Stimulated activated CD8-positive, alpha-beta memory T cell treated with anti-CD3 and anti-CD28 coated beads, Interleukin-12 subunit alpha, Interleukin-12 subunit beta, amount 100 ng/mL, for 24 hours (primary cell): ENCODE measurements around the gene TMEM223.
"Not testable (repeated sequence)": the region's sequence is repeated elsewhere in the genome, so short reads cannot be mapped to it uniquely, and the experiment has no call there.

Experiments
- DNase-seq: peaks from one replicate; pipeline ENCODE4 v3.0.0-alpha.2; 2020; ENCODE audit errors: extremely low read depth

The TMEM223 gene

GRCh38 chr11:62791501-62792201, at the start of gene TMEM223:
Gene TMEM223 (minus strand): TSS chr11:62792006. CDS start chr11:62791994, 12 bp downstream.
- DNase-seq, result peak; percentile 85

DNA sequence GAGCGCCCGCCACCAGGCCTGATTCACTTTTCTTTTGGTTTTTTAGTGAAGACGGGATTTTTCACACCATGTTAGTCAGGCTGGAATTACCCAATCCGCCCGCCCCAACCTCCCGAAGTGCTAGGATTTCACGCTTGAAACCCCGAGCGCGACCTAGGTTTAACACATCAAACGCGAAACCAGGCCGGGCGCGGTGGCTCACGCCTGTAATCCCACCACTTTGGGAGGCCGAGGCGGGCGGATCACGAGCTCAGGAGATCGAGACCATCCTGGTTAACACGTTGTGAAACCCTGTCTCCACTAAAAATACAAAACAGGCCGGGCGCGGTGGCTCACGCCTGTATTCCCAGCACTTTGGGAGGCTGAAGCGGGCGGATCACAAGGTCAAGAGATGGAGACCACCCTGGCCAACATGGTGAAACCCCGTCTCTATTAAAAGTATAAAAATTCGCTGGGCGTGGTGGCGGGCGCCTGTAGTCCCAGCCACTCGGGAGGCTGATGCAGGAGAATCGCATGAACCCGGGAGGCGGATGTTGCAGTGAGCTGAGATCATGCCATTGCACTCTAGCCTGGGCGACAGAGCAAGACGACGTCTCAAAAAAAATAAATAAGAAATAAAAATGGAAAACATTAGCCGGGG, 49.0 kb upstream of the TMEM223 start:
- DNase-seq, result peak; percentile 63

DNA sequence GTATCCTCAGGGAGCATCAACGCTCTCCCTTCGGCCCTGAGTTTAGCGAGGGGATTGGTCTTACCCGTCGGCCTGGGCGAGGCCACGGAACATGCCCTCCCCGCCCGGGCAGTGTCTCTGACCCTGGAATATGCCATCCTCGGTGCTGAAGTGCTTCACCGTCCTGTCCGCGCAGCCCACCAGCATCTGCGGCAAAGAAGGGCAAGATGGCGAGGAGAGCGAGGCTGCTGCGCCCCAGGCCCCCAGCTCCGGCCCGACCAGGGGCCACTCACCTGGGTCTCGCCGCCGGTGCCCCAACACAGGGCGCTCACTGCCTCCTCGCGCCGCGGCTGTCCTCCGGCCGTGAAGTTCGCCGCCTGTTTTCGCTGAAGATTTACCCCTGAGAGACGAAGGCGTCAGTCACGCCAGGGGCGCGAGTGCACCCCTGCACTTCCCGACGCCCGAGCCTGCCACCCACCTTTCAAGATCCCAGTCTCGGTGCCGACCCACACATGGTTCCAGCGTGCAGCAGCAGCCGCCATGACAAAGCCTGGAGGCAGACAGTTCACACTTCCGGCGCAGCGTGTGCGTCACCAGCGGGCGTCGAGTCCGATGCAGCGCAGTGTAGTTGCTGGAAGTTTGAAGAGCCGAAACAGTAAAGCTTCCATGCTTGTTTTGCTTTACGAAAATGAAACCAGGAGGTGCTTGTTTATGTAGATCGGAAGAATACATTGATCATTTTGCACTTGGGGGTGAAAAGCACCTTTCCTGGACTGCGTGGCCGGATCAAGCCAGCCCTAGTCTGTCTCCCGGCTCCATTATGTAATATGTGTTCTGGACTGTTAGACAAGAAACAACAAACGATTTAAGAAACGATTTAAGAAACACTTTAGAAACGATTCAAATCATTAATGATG, 47.5 kb upstream of the TMEM223 start, which contains the start of gene WDR74:
WDR74 (minus strand) TSS at position 541 of the 896 bp plus-strand sequence; CDS start at position 521, 20 bp downstream.
- DNase-seq, result peak; percentile 76

GRCh38 chr11:62835336-62835735, 43.5 kb upstream of the TMEM223 start:
- DNase-seq, result no peak

DNA sequence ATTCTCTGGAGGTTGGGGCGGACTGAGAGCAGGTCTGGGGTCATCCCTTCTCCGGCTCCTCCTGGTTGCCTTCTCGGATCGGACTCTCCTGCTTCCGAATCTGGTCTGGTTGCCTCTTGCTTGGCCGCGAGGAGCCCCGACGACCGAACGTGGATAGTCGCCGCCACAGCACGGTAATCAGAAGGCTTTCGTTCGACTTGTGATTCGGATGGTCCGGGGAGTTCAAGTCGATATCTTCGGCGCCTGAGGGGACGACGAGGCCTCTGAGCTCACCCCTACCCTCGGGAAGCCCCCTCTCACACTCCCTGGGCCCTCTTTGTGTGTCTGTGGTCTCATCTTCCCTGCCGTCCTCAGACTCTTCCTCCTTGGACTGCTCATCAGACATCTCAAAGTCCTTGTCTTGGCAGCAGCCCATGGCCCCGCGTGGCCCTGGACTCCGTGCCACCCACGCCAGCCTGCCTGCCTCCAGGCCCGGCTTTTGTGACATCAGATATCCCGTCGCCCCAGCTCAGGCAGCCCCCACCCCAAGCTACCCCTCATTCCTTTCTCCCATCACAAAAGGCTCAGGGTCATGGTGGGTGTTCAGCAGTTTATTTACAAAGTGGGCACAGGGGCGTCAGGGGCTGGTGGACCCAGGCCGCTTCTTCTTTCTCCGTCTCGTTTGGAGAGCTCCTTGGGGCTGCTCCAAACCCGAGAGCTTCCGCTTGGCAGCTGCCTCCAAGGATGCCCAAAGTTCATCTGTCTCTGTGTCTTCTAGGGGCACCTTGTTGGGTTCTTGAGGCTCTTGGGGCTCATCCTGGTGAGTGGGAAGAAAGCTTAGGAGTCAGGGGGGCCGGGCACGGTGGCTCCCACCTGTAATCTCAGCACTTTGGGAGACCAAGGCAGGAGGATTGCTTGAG, 40.8 kb upstream of the TMEM223 start, which contains the start of gene TEX54:
TEX54 (minus strand) TSS at position 506 of the 899 bp plus-strand sequence.
- no peak for DNase-seq

DNA sequence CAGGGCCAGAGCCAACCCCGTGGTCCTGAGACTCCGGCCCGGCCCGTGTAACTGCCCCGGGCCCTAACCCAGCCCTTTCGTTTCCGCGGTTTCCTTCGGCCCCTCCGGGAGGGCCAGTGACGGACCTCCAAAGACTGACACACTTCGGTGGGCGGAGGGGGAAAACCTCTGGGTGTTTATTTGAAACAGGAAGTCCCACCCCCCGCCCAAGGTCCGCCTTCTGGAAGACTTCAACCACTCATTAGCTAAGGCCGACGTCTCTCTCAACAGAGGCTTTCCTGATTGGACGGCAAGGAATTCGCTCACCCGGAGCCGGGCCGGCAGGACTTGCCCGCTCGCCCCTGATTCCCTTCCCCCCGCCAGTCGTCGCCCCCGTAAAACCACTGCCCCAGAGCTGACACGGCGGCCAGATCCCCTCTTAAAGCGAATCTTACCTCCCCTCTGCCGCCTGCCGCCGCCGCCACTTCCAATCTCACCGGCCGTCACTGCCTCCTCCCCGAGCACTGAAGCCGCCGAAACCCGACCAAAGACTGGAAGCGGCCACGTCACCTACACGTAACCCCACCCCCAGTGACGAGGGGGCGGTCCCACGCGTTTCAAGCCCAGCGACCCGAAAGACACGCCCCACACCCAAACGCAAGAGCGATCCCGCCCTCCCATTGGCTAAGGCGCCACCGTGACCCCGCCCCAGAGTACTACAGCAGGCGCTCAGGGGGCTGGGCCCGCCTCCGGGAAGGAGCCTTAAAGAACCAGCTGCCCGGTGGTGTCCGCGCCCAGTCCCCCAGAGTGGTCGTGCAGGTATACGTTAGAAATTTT, 39.9 kb upstream of the TMEM223 start, which contains the start of gene STX5:
STX5 (minus strand) TSS at position 532 of the 816 bp plus-strand sequence. CDS start 808 bp downstream, outside the sequence.
- DNase-seq, result peak; percentile 98

DNA sequence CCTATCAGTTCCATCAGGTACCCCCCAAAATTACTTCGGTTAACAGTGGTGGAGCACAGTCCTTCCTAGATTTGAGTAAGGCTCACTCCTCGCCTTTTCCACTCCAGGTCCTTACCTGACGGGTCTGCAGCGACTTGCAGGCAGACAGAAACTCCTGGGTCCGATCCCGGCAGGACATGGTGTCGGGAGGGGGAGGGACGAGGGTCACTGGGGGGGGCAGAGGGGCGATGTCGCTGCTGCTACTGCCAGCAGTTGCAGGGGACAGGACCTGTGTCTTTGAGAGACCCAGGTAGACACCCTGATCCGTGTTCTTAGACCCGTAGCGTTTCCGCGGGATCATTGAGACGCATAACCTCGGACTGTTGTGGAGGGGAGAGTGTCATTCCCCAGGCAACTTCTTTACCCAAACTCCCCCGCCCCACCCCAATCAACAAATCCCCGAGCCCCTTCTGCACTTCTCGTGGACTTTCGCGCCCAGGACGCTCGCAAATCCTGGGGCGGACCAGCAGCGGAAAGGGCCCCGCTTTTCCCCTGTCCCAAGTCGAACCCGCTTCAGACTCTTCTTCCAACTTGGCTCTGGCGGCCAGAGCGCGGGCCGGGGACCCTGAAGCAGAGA, 39.2 kb upstream of the TMEM223 start:
- DNase-seq, result no peak

GRCh38 chr11:62828130-62828529, 36.3 kb upstream of the TMEM223 start:
- not testable (repeated sequence) for DNase-seq

DNA sequence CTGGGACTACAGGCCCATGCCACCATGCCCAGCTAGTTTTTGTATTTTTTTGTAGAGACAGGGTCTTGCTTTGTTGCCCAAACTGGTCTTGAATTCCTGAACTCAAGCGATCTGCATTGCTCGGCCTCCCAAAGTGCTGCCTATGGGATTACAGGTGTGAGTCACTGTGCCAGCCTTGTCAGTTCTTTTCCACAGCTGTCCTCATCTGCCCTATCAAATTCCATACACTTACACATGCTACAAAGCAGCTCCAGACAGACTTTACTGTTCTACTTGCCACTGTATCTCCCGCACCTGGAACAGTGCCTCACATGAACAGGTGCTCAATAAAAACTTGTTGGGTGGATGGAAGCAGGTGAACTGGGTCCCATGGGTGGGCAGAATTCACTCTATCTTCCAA, 31.9 kb upstream of the TMEM223 start:
- DNase-seq, result no peak

- no peak for DNase-seq
Measured at GRCh38 chr11:62817129-62817528, 25.3 kb upstream of the TMEM223 start.

- DNase-seq, result no peak
Measured at GRCh38 chr11:62816557-62816956, 24.8 kb upstream of the TMEM223 start.

GRCh38 chr11:62811659-62812058, 19.9 kb upstream of the TMEM223 start:
- no peak for DNase-seq

GRCh38 chr11:62810748-62811147, 18.9 kb upstream of the TMEM223 start:
- DNase-seq, result no peak

DNA sequence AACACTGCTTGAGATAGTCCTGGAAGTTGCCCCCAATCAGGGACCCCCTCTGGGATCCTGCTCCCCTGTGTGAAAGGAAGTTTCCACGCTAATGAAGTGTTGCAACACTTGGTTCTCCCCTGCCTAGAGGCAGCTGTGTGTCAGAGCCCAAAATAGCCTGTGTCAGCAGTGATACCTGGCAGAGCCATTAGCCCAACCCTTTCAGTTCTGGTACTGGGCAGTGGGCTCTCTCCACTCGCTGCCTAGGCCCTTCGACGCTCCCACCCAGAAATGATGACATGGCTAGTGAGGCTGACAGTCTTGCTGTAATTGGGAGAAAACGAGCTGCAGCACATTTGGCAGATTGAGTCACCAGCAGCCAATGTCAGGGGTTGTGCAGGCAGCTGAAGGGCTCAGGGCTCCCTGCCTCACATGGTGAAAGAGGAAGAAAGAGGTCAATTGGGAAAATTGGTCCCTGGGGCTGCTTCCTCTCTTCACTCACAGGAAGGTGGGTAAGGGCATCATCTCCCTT, 14.9 kb upstream of the TMEM223 start:
- no peak for DNase-seq

DNA sequence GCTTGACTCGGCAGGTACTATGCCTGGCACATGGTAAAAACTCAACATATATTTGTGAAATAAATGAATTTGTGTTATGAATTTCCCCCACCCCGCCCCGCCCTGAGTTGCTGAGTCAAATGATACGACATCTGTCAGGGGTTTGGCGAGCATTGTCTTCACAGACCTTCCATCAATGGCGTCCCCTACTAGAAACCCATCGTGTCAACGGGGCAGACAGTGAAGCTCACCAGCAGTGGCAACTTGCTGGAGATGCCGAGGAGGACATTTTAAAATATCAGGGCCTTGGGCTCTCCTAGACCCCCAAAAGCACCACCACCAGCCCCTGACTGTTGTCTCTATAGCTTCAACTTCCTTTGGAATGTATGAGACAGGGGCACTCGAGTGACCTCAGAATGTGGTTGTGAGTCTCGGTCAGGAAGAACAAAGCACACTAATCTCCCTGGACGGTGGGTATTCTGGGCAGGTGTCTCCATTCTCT, 14.2 kb upstream of the TMEM223 start:
- DNase-seq, result no peak

DNA sequence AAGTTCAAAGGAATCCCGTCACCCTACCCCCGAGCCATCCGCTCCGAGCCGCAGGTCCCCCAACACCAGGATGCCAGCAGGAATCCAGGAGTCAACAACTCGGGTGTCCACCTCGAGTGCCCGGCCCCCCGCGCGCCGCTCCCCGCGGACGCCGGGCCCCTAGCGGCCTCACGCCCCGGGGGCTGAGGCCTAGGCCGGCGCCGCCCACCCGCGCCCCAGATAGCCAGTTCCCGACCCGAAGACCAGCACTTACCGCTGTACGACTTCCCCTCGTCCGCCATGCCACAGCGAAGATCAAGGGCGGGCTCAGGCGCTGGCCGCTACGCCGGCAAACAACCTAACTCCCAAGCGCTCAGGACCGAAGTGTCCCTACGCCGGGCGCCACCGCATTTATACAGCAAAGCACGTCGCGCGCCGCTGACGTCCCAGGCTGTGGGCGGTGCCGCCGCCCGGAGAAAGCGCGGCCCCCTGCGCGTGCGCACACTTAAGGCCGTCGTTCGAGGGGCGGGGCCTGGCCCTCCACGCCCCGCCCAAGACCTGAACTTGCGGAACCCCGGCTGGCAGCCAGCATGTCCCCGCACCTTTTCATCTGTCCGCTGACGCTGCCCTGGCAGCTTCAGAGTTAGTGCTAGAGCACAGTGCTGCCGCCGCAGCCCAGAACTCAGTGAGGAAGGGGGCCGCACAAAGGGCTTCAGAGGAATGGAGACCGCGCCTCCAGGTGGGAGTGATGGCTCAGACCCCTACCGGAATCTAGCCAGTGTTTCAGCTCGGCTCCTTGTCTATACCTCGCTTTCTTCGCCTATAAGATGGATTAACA, 13.5 kb upstream of the TMEM223 start, which contains the start of gene NXF1:
NXF1 (minus strand) TSS at position 365 of the 817 bp plus-strand sequence; CDS start at position 281, 84 bp downstream.
- DNase-seq, result peak; percentile 83

DNA sequence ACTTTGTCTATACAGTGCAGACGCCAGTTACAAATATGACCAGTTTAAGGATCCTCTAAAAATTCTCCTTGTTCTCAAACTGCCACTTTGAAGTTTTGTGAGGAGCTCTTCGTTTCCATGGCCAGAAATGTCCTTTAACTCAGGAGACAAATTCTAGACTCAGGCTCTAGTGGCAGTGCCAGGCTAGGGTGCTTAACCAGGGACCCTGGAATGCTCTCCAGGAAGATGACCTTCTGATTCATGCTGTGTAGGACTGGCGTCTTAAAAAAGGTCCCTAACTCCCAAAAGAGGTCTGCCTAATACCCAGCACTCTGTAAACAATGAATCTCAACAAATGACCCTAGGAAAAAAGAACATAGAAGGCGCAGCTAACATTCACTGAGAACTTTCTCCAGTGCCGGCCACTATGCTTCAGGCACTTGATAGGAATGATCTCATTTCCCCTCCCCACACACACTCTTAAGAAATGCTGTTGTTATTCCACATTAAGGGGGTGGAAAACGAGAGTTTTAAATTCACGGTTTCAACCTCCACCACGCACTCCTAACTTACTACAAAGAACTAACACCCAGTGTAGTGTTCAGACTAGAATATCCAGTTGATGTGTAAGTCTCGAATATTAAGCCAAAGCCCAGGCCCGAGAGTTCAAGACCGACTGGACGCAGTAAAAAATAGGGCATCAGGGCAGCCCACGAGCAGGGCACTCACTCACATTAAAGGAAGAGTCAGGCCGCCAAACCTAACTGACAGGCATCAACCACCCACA, 12.7 kb upstream of the TMEM223 start:
- no peak for DNase-seq
